CD4-positive, alpha-beta T cell treated with Interleukin-2 at 100 ng/mL for 4 hours (primary cell): ENCODE data around the gene ACP2.
A peak's percentile ranks its signal among the peaks of the same experiment; 100 is the strongest.

Experiments
- DNase-seq: peaks from one replicate; pipeline ENCODE4 v3.0.0-alpha.2; 2020; ENCODE audit warnings: low spot score

ACP2 gene

DNA sequence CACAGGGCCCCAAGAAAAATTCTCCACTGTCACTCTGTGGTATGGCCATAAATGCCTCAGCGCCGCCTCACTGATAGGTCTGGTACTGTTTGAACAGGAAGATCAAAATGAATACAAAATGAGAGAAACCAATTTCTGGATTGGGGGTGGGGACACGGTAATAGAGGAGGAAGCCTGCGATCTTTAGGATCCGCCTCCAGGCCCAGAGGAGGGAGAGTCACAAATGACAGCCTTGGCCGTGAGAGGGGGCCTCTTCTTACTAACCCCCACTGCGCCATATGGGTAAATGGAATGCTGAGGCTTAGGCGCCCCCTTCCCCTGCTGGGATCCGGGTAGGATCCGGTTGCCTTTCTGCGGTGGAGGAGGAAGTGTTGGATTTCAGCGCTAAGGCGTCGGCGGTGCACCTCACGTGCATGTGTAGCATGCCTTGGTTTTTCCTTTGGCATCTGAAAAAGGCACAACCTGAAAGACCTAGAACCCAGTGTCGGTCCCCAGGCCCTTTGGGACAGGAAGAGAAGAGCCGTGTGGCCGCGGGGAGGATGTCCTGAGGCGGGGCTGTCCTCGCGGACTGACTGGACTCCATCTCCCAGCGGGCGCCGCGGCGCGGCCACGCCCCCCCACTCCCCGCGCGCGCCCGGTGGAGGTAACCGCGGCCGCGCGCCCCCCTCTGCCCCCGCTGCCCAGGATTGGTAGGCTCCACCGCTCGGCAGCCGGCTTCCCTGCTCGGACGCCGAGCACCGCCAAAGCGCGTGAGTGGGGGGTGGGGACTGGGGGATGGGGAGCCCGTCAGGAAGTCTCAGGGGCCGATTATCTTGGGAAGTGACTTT is 20.6 kb upstream of the ACP2 start:
- DNase-seq = peak; percentile 87

DNA sequence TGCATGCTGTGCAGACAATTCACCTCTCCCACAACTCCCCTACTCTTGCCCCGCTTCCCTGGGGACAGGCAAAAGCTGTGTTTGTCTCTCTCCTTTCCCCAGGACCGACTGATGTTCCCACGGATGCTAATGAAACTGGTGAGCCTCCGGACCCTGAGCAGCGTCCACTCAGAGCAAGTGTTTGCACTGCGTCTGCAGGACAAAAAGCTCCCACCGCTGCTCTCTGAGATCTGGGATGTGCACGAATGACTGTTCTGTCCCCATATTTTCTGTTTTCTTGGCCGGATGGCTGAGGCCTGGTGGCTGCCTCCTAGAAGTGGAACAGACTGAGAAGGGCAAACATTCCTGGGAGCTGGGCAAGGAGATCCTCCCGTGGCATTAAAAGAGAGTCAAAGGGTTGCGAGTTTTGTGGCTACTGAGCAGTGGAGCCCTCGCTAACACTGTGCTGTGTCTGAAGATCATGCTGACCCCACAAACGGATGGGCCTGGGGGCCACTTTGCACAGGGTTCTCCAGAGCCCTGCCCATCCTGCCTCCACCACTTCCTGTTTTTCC is 19.9 kb upstream of the ACP2 start:
- DNase-seq = no peak

DNA sequence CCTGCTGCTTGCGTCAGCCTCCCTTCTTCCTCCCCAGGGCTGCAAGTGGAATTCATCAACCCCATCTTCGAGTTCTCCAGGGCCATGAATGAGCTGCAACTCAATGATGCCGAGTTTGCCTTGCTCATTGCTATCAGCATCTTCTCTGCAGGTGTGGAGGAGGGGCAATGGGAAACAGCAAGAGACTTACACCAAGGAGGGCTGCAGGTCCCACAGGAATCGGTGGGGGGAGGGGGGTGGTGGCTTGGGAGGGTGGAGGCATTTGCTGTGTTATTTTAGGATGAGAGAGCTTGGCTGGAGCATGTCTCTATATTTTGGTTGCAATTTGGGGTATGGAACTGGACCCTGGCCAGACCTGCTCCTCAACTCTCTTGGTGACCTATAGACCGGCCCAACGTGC is 19.3 kb upstream of the ACP2 start:
- no peak for DNase-seq

DNA sequence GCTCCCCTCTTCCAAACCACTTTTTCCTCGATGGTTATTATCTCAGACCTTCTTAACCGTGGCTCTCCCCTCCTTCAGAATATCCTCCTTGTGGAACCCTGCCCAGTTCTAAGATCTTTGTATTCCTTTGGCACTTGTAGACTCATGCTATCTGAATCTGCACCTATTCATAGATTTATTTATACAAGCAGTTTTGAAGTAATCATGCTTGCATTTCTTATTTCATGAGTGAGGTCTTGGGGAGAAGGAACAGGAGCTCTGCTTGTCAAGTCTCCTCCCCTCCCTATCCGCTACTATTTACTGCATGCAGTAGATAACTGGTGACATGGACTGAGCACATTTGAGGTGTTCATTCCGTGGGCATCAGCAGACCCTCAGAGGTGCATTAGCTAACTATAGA is 15.9 kb upstream of the ACP2 start:
- DNase-seq = no peak

DNA sequence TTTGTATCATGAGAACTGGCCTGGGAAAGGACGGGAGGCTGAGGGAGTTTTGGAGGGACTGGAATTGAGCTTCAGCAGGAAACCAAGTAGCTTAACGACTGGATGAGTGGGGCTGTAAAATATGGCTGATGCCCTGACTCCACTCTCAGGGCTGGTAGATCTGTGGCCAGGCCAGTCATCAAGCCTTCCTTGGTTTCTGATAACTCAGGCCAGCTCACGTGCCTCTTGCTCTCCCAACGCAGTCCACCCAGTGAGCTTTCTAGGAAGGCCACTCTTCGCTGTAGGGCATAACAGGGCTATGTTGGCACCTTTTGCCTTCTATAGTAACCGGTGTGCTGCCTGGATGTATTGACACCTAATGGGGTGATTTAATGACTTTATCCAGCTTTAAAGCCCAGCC is 15.5 kb upstream of the ACP2 start:
- no peak for DNase-seq

DNA sequence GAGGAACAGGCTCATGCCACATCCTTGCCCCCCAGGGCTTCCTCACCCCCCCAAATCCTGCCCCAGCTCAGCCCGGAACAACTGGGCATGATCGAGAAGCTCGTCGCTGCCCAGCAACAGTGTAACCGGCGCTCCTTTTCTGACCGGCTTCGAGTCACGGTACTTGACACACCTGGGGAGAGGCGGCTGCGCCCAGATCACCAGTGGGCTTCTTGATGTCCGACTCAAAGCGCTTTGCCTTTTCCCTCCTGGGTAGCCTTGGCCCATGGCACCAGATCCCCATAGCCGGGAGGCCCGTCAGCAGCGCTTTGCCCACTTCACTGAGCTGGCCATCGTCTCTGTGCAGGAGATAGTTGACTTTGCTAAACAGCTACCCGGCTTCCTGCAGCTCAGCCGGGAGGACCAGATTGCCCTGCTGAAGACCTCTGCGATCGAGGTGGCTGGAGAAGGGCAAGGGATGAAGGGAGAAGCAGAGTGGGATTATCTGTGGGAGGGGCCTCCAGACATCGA is 12.7 kb upstream of the ACP2 start:
- no peak for DNase-seq

DNA sequence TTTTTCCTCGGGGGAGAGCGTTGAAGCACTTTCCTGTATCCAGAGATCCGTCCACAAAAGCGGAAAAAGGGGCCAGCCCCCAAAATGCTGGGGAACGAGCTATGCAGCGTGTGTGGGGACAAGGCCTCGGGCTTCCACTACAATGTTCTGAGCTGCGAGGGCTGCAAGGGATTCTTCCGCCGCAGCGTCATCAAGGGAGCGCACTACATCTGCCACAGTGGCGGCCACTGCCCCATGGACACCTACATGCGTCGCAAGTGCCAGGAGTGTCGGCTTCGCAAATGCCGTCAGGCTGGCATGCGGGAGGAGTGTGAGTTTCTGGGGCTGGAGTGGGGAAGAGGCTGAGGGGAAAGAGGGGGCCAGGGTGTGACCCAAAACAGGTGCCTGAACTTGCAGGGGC is 11.8 kb upstream of the ACP2 start:
- DNase-seq = no peak

DNA sequence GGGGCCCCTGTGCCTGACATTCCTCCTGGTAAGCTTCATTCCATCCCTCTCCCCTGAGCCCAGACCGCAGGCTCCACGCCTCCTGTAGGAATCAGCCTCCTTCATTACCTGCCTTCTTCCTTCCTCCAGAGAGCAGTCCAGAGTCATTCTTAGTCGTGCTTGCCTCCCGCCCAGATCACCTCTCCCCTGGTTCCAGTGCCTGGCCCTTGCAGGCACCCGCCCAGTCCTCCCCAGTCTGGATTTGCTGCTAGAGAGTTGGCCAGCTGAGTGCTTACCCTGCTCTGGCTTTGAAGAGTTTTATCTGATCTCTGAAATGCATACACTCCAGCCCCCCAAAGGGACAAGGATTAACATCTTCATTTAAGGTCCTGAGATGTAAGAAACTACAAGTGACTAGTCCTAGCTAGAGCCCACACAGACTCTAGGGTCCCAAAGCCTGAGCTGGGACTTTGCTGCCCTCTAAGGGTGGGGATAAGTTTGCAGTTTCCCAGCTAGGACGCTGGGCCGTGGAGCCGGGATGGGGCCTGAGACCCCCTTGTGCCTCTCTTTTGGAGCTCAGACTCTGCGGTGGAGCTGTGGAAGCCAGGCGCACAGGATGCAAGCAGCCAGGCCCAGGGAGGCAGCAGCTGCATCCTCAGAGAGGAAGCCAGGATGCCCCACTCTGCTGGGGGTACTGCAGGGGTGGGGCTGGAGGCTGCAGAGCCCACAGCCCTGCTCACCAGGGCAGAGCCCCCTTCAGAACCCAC is 10.8 kb upstream of the ACP2 start:
- DNase-seq = peak; percentile 41

DNA sequence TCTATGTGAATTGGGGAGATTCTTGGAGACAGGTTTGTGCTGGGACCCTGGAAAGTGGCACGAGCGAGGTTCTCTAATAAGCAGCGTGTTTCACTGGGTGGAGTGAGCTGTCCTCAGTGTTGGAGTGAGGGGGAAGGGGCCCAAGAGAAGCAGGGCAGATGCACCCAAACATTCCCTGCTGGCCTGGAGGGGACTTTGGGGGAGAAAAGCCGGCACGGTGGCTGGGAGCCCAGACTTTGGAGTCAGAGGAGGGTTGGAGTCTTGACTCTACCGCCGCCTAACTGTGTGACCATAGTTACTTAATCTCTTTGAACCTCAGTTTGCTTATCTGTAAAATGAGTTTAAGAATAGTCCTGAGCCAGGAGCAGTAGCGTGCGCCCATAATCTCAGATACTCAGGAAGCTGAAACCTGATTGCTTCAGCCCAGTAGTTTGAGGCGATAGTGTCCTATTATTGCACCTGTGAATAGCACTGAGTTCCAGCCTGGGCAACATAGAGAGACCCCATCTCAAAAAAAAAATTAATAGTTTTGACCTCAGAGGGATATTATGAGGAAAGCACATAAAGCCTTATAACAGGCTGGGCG is 9.8 kb upstream of the ACP2 start:
- DNase-seq = no peak

DNA sequence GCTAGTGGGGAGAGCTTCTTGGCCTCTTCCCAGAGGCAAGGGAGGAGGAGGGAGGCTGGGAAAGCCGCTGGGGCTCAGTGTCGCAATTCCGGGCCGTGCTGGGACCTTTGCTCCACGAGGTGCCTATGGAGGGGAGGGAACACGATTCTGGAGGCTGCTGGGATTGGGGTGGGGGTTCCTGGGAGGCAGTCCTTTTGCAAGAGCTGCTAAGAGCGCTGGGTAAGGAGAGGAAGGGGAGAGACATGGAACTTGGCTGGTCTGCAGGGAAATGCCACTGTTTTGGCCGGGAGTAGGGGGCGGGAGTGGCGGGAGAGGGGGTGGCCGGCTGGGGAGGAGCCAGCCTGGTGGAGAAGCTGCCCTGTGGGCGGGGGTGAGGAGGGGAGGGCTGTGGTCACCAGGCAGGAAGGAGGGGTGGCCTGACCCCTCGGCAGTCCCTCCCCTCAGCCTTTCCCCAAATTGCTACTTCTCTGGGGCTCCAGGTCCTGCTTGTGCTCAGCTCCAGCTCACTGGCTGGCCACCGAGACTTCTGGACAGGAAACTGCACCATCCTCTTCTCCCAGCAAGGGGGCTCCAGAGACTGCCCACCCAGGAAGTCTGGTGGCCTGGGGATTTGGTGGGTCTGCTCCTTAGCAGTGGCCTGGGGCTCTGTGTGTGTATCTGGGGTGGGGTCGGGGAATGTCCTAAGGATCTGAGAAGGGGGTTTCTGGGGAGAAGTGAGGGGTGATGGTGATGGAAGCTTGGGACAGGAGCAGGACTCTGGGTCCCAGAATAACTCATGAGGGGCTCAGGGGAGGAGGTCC is 9.1 kb upstream of the ACP2 start, which contains the start of gene NR1H3:
NR1H3 (plus strand) TSS at position 480 of the 800 bp plus-strand sequence. CDS start 1,221 bp downstream, outside the sequence.
- DNase-seq = no peak

DNA sequence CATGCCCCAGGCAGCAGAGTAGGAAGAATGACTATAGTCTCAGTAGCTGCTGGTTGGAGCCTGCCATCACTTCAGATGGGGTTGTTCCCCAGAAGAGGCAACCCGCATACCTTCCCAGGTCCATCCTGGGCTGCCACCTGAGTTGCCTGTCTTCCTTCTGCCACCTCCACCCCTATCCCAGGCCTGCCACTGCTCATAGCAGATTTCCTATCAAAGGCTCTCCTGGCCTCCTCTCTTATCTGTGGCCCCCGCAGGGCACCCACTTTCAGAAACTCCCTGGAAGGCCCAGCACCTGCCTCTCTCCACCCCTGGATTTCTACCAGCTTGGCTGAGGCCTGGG is 8.5 kb upstream of the ACP2 start:
- no peak for DNase-seq

DNA sequence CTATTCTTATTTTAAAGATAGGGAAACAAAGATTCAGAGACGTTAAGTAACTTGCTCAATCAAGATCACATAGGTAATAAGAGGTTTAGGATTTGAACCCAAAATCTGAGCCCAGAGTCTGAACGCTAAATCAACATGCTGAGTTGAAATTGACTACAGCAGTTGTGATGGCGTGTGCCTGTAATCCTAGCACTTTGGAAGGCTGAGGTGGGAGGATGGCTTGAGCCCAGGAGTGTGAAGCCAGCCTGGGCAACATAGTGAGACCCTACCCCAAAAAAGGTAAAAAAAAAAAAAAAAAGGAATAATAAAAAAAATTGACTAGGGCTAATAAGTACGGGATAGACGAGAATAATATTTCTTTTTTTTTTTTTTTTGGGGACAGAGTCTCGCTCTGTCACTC is 7.8 kb upstream of the ACP2 start:
- no peak for DNase-seq

DNA sequence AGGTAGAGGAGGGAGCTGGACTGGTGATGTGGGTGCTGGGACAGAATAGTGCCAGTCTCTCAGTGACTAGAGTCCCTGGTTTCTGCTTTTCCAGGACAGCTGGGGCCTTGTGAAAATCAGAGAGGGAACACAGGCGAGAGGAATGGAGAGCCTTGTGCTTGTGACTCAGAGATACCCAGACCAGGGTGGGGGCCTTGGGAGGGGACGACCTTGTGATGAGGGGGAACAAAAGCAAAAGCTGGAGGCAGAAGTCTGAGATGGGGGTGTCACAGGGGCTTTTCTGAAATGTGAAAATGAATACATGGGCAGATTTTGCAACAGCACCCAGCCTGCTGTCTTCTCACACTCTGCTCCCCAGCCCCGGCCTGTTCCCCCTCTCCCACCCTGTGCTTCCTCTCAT is 5.8 kb upstream of the ACP2 start:
- DNase-seq = no peak

DNA sequence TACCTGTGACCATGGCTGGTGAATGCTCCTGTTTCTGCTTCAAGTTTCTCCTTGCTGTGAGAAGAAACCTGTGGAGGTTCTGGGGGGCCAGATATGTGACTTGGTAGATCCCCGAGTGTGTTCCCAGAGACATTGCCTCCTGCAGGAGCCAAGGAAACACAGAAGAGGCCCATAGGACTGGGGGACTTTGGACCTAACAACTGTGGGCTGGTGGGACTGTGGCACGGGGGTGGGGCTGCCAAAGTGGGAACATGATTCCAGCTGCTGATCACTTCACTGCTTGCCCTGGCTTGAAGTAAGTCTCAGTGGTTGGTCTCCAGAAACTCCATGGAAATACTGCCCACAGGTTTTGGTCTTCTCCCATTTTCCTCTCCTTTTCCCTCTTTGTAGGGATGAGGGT is 5.0 kb upstream of the ACP2 start:
- DNase-seq = no peak

DNA sequence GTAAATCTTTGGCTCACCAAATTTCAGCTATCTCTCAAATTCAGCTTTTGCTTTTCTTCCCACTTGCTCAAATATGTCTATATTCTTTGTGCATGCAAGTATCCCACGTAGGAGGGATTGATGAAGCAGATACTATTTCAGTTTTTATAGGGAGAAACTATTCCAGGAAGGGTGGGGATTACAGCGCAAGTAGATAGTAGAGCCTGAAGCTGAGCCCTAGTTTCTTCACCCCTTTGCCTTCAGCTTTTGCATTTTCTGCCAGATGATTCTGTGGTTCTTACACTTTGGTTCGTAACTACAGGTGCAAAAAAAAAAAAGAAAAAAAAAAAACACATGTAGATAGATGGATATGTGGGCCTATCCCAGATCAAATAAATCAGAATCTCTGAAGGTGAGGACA is 3.1 kb upstream of the ACP2 start:
- no peak for DNase-seq

DNA sequence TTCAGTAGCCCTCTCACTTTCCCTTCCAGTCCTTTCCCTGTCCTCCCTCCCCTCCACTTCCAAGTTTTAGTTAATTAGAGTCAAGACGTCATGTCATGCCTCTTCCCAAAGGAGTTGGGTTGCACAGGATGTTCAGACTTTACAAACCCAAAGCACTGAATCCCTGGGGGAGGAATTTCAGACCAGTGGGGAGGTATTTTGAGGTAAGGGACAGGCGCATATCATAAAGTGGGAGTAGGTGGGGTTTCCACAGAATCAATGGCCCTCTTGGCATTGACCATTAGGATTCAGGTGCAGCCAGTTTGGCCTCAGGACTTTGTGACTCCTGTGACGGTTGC is 733 bp upstream of the ACP2 start:
- no peak for DNase-seq

DNA sequence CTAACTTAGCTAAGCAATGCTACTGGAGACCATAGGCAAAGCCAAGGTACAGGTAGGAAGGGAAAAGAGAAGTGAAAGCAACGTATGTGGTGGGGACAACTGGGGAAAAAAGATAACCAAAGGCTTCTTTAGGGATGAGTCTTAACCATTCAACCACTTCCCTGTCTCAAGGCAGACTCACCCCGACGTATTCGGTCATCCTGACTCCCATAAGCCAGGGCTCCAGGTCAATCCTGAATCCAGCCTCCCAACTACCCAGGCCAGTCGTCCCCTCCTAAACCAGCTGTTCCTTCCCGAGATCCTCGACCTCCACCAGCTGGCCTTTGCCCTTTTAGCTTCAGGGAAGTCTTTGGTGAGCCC is 330 bp downstream of the ACP2 start:
- no peak for DNase-seq

DNA sequence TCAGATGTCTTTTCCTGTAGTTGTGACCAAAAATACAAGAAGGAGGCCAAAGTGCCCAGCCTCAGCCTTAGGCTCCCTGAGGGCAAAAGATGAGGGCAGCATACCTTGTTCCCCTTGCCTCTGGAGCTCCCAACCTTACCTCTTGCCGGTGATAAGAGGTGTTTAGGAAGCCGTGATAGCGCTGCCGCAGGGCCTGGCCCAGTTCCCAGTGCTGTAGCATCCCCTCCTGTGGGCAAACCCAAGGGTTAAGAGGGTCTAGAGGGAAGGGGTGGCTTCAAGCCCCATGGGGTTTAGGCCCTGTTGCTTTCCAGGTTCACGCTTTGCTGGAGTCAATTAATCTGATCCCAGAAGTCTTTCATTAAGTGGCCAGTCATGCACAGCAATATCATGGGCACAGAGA is 1.1 kb downstream of the ACP2 start:
- DNase-seq = no peak

DNA sequence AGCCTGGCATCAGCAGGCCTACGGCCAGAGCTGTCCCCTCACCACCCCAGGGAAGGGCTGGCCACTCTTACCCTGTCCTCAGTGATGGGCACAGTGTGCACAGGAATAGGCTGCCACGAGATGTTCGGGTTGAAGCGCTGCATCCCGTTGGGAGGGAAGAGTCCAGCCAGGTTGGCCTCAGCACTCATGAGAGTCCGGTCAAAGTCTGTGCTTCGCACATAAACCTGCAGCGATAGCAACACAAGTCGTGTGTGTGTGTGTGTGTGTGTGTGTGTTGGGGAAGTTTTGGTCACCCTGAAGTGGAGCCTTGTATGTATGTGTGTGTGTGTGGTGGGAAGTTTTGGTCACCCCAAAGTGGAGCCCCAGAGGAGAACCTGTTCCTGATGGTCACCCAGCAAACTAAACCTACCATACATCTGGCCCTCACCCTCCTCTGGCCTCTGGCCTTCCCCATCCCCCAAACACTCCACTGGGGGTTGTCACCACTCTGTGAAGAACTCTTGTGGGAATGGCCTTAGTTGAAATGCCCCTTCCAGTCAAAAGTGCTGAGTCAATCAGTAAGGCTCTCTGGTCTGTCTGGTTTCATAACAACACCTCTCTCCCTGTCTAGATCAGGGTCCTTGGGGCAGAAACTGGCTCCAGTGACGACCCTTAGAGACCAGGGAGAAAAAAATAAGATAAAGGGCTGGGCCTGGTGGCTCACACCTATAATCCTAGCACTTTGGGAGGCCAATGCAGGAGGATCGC is 2.8 kb downstream of the ACP2 start:
- no peak for DNase-seq

DNA sequence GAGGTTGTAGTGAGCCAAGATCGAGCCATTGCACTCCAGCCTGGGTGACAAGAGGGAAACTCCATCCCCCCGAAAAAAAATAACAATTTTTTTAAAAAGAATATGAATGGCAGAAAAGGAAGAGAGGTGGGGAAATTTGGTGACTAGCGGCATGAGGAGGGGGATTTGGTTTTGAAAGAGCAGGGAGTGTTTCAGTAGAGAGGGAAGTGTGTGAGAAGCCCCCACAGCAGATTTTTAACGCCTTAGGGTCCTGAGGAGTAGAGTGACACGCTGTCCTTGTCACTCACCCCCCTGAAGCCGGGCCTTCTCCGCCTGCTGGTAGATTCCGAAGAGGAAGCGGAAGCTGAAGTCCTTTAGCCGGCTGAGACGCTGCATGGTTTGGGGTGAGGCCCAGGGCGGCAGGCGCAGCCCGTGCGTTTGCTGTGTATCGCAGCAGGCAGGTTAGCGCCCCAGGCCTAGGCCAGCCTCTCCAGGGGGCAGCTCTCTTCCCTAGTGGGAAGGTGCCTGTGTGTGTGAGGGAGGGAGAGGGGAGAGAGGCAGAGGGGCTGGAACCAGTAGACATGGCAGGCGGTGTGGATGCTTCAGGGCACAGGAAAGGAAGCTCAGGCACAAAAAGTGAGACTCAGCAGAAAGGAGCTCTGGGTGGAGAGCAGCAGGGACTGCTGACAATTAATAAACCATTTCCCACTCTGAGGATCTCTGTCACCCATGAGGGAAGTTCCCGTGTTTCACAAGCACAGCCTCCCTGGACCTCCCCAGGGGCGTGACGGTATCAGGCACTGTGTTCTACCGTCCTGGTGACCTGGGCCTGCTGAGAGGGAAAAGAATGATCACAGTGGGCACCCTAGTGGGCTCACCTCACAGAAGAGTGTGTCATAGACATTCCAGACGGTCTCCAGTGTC is 3.9 kb downstream of the ACP2 start:
- no peak for DNase-seq
